Hepatocyte (in vitro differentiated cells): ENCODE measurements around the gene GGT7.

ENCODE experiments used
- CTCF ChIP-seq: fragments of 200-600 bp; sonication (generic); IDR thresholded peaks from 2 replicates; pipeline ENCODE4 v1.5.1; 2016; ENCODE audit warnings: antibody characterized with exemption, mild to moderate bottlenecking; ENCODE audit not compliant: poor library complexity
- EZH2phosphoT487 ChIP-seq: fragments of 200-600 bp; sonication (generic); IDR thresholded peaks from one replicate; pipeline ENCODE4 v1.6.1; 2018; ENCODE audit warnings: antibody characterized with exemption, mild to moderate bottlenecking, low read depth, moderate library complexity; ENCODE audit not compliant: unreplicated experiment, severe bottlenecking

GRCh38 chr20:34829191-34829590, 43.5 kb downstream of the GGT7 start:
- TF ChIP-seq CTCF, result no peak
- TF ChIP-seq EZH2phosphoT487, result no peak
